Measurements from ENCODE around the gene ADCY4.
A peak's percentile ranks its signal among the peaks of the same experiment; 100 is the strongest.
"Not testable (repeated sequence)": the region's sequence is repeated elsewhere in the genome, so short reads cannot be mapped to it uniquely, and the experiment has no call there.

The ADCY4 gene

DNA sequence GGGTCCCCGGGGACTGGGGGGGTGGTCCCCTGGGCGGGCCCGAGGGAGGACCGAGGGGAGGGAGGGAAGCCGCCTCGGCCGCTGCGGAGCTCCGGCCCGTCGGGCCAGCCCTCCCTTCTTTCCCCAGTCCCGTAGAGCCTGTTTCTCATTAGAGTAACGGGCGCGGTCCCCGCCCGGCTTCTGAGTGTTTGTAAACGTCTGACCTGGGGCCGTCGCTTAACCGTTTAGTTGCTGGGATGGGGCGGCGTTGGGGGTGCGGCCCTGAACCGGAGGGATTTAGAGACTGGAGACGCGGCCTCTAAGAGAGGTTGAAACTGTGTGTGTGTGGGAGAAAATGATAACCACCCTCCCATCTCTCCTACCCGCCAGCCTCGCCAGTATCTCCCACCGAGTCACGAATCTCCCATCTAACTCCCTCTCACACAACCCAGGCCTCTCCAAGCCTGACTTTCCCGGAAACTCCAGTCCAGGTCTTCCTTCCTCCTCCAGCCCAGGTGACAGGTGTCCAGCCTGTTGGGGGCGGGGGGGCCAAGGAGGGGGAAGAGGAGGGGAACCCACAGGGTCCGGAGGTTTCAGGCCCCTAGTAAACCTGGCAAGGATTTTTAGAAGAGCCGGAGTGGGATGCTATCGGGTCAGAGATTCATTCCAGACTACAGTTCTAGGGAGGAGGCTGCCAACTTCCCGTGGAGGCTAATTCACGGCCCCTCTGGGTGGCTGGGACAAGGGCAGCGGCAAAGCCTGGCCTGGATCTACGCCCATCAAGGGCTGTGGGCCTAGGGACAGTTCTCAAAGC lies 32.0 kb upstream of the ADCY4 start:
- DNase-seq, result no peak

DNA sequence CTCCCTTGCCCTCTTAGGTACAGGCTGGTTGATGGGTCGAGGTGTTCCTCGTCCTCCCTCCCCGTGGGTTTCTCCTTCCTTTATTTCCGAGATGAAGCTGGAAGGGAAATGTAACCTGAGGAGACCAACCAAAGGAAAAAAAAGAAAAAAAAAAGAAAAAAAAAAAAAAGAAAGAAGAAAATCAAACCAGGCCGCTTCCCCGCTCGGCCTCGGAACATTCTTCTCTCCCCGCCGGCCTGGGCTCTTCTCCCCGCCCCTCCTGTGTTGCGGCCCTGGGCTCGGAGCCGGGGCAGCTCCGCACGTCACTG lies 31.5 kb upstream of the ADCY4 start:
- DNase-seq, result no peak

DNA sequence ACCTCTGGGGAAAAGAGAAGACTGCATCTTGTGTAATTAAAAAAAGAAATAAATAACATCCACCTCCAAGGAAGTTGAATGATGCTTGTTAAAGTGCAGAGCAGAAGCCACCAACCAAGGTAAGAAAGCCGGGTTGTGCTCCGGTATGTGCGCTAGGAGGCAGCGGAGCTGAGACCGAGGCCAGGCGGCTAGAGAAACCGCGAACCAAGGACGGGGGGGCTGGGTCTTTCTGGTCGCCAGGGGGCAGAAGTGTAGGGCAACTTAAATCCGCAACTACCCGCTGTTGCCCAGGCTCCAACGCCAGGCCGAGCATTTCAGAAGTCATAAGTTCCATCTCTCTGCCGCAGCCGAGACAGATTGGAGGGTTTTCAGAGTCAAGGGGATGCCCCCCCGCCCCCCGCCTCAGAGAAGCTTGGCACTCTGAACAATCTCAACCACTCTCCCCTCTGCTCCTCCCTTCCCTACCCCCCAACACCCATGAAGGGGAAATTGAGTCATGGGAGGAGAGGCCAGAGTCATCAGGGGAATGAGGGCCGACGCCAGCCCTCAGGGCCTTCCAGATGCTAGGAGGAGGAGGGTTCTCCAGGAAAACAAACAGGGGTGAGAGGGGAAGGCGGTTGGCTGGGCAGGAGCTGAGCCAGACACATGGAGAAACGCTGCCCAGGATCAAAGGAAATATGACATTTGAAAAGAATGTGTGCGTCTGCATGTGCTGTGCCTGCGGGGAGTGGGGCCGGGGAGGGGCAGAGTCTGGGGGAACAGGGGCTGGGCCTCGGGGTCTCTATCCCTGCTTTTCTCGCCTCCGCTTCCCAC lies 30.9 kb upstream of the ADCY4 start:
- DNase-seq, result peak; percentile 81 to 88

DNA sequence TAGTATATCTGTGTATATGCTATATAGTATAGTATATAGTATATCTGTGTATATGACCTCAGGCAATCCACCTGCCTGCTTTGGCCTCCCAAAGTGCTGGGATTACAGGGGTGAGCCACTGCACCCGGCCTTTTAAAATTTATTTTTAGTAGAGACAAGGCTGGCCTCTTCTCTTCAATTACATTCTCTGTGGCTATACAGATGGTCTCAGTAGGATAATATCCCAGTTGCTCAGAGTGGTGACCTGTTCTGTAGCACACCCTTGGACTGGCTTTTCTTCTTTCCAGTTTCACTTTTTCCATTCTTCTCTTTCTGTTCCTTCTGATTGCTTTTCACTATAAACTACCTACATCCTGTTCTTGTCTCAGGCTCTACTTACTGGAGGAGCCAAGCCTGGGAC lies 30.0 kb upstream of the ADCY4 start:
- DNase-seq, result no peak

DNA sequence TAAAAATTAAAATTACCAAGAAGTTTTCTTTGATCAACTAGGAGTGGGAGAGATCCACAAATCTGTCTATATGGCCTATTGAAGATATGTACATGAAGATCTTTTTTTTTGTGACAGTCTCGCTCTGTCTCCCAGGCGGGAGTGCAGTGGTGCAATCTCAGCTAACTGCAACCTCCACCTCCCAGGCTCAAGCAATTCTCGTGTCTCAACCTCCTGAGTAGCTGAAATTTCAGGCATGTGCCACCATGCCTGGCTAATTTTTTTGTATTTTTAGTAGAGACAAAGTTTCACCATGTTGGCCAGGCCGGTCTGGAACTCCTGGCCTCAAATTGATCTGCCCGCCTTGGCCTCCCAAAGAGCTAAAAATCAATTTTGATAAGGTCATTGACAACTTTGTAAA lies 28.5 kb upstream of the ADCY4 start:
- no peak for DNase-seq

DNA sequence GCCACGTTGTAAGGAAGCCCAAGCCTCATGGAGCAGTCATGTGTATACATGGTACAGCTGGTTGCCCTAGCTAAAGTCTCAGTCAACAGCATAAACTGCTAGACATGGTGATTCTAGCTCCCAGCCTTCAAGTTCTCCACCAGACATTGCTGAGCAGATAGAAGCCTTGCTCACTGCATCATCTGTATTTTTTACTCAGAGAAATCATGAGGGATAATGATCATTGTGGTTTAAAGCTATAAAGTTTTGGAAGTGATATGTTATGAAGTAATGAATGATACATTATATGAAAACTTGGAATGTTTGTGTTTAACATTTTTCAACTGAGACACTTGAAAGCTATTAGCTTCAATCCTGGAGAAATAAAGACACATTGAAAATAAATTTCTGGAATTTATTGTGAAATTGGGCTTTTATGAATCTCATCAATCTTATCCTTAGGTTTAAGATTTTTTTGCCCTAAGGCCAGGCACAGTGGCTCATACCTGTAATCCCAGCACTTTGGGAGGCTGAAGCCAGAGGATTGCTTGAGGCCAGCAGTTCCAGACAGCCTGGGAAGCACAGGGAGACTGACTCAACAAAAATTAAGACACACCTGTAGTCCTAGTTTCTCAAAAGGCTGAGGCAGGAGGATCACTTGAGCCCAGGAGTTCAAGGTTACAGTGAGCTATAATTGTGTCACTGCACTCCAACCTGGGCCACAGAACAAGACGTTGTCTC lies 27.5 kb upstream of the ADCY4 start:
- DNase-seq, result no peak

DNA sequence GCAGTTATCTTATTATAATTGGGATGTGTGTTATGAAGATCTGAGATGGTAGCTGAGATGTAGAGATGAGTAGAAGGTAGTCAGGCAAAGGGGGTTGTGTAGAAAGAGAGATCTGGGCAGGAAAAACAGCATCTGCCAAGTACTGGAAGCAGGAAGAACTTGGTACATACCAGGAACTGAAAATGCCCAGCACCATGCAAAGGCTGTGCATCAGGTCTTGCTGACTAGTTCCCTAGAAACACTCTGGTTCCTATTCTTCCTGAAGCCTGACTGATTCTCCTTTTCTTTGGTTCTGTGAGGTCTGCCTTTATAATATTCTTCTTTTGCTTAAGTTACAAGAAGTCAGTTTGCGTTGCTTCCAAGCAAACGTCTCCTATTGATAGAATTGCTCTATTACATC lies 26.5 kb upstream of the ADCY4 start:
- DNase-seq, result no peak

DNA sequence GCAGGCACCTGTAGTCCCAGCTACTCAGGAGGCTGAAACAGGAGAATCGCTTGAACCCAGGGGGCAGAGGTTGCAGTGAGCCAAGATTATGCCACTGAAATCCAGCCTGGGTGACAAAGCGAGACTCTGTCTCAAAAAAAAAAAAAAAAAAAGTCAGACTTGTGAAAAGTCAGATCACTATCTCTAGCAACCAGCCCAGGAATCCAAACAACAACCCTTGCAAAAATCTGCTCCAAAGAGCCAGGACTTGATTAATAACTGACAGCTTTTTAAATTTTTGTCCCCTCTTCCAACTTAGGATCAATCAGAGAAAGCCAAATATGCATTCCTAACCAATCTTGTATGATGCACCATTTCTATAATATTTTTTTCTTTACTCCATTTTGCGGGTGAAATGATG lies 25.4 kb upstream of the ADCY4 start:
- no peak for DNase-seq

DNA sequence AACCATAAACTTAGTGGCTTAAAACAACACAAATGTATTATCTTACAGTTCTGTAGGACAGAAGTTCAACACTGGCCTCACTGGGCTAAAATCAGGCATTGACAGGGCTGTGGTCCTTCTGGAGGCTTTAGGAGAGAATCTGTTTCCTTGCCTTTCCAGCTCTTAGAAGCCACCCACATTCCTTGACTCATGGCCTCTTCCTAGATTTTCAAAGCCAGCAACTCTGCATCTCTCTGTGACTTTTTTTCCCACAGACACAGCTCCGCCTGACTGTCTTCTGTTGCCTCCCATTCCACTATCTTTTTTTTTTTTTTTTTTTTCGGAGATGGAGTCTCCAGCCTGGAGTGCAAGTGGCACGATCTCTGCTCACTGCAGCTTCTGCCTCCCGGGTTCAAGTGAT lies 21.3 kb upstream of the ADCY4 start:
- no peak for DNase-seq

DNA sequence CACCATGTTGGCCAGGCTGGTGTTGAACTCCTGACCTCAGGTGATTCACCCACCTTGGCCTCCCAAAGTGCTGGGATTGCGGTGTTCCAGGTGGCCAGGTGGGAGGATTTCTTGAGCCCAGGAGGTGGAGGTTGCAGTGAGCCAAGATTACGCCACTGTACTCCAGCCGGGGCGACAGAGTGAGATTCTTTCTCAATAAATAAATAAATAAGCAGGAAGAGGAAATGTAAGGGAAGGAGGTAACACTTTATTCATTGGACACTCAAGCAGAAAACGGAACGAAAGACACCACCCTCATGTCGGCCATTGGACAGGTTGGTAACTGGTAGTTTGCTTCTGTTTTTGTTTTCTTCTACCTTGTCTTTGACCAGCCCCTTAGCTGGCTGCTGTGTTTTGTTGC lies 20.1 kb upstream of the ADCY4 start:
- DNase-seq, result no peak

DNA sequence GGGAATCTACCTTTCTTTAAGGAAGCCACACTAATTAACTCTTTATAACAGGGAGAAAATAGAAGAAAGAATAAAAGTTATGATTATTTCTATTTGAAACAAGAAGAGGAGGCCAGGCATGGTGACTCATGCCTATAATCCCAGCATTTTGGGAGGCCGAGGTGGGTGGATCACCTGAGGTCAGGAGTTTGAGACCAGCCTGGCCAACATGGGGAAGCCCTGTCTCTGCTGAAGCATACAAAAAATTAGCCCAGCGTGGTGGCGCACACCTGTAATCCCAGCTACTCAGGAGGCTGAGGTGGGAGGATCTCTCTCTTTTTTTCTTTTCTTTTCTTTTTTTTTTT lies 19.6 kb upstream of the ADCY4 start:
- DNase-seq, result not testable (repeated sequence)

DNA sequence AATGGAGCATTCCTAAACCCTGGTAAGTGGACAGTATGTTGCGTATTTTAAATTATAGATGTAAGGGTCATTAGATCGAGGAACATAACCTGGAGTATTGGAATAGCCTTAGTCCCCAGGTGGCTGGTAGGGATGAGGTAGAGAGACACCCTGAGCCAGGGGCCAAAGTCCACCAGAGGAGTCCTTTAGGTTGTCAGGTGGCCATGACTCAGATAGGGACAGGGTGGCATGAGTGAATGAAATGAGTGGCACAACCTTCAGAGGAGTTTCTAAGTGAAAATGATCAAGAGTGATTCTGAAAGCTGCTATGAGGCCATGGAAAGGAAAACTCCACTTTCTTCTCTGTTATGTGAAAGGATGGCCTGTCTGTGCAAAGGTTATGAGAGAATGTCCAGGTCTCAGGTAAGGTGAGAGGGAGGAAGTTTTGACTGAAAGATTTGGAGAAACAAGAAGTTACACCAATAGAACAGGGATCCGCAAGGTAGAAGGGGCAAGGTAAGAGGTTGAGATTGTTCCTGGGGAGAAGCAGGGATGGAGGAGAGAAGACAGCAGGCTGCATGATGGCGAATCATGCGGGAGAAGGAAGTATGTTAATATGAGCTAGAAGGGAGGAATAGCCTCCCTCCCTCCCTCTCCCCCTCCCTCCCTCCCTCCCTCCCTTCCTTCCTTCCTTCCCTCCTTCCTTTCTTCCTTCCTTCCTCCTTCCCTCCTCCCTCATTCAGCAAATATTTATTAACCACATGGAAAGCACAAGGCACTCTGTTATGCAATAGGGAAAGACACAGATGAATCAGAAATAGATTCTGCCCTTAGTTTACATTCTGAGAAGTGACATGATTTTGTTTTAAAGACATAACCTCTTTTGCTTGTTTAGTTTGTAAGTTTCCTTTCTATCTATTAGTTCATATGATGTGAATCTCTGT lies 18.9 kb upstream of the ADCY4 start:
- DNase-seq, result no peak

DNA sequence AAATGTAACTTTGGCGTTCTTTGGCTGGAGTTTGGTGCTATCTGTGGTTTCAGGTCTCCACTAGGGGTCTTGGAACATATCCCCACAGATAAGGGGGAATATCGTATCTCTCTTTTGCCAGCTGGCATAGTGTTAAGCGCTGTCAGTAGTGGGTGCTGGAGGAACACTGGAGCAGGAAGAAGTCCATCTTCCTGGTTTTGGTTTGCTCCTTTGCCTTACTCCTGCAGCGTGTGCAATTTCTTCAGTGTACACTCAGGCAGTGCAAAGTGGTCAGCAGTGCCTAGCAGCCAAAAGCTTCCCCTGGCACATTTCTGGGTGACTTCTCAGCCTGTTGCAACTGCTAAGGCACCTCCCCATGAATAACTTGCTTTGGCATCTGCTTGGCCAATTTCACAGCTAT lies 16.6 kb upstream of the ADCY4 start:
- no peak for DNase-seq

DNA sequence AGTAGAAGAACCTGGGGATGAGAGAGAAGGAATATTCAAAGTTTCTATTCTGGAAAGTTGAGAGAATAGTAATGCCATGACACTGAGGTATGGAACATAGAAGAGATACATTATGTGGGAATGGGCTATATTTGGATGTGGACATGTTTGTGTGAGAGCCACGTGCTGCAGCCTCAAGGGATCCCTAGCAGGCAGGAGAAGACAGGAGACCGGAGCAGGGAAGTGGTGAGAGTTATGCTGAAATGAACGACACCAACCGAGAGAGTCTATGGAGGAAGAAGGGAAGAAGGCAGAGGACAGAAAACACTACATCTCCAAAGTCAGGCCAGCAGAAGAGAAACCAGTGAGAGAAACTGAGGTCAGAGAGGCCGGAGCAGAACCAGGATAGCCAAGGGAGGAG lies 14.9 kb upstream of the ADCY4 start:
- DNase-seq, result no peak

DNA sequence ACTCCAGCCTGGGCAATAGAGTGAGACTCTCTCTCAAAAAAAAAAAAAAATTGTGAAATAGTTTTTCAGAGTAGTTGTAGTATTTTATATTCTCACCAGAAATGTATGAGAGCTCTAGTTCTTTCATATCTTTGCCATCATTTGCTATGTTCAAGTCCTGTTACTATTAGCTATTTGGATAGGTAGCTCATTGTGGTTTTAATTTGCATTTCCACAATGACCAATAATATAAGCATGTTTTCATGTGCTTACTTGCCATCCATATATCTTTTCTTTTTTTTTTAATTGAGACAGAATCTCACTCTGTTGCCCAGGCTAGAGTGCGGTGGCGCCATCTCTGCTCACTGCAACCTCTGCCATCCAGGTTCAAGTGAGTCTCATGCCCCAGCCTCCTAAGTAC lies 13.3 kb upstream of the ADCY4 start:
- DNase-seq, result no peak

DNA sequence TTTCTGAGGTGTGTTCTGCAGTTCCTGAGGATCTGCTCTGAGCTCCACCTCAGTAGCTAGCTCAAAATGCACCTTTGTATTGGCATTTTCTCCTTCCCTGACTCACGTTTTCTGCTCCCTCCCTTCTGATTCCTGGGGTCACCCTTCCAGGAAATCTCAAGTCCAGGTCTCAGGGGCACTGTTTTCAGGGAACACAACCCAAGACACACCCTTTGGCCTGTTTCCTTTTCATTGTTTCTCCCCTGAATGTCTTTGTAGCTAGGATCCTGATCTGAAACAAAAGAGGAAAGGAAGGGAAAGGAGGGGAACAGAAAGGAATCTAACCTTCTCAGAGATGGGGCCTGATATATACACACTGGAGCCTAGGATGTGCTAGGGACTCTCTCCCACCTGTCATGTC lies 12.3 kb upstream of the ADCY4 start:
- DNase-seq, result no peak

DNA sequence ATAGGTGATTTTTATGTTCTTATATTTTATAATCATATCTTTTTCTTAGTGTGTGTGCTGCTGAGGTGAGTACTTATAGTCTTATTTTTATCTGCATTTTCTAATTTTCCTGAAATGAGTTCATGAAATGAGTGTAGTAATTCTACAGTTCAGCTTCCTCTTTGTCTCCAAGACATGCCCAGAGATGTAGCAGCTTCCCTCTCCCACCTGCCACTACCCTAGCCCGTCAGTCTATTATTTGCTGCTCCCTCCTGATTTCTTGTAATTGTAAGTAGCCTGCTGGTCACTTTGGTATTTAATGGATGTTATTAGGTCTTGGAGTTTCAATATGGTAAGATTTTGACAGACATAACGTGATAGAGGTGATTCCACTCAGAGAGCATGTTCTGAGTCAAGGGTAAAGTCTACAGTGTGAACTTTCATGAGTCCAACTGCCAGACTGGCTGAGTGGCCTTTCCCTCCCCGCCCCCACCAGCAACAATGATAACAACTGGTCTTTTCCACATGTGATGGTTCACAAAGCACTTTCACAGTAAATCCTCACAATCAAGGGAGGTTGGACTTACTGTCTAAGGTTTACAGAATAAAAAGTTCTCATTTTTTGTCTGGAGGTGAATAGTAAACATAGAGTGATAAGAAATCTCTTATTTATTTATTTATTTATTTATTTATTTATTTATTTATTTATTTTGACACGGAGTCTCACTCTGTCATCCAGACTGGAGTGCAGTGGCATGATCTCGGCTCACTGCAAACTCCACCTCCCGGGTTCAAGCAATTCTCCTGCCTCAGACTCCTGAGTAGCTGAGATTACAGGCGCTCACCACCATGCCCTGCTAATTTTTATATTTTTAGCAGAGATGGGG lies 9.2 kb upstream of the ADCY4 start:
- DNase-seq, result peak; percentile 18 to 26

DNA sequence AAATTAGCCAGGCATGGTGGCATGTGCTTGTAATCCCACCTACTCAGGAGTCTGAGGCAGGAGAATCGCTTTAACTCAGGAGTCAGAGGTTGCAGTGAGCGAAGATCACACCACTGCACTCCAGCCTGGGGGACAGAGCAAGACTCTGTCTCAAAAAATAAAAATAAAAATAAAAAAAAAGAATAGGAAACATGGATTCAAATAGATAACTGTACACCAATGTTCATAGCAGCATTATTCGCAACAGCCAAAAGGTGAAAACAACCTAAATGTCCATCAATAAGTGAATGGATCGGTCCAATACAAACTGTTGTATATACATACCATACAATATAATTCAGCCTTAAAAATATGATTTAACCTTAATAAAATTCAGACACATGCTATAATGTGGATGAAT lies 8.0 kb upstream of the ADCY4 start:
- no peak for DNase-seq

DNA sequence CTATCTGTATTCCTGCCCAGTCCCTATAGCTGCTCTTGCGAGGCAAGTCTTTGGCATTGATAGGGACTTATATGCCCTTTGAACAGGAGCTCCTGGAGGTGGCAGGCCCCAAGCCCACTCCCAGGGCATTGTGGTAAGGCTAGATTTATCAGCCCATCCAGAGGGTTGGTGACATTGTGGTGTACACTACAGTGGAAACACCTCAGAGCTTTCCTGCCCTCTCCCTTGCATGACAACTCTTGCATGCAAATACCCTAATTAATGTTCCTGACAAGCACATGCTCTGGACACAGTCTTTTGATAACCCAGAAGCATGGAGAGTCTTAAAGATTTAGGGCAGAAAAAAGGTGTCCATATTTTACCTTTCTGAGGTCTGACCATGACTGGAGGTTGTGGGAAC lies 5.7 kb upstream of the ADCY4 start:
- DNase-seq, result no peak

DNA sequence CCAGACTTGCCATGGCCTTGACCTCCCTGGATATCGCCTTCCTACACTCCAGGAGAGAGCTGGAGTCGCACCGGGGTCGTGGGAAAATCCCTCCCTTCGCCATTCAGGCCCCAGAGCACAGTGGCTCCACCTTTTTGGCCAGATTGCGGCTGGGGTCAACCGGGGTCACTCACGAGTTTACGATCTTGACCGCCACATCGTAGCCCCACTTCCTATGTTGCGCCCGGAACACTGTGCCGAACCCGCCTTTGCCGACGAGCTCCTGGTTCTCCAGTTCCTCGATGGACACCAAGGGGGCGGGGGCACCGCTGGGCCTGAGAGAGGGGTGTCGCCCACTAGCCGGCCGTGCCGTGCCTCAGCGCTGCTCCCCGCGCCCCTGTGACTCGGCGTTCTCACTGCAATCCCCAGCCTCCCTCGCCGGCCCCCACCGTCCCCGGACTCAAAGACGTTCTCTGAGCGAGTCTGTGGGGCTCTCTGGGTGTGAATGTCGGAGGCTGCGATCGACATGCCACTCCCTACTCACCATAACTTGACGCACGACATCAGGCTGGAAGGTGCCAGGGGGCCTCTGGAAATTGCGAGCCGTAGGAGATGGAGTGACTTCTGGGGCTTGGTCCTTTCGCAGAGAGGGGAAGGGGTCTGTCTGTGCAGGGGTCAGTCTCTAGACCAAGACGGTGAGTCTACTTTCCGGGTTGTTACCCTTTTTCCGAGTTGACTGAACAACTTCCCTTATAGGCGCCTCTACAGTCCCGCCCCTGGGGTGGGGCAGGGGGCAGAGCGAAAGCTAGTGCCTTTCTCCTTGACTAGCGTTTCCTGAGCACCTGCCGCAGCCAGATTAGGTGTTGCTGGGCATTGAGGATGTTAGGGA lies 4.6 kb upstream of the ADCY4 start, which contains the start of gene RIPK3:
Gene RIPK3, minus strand, starts transcription at position 708 of the 868 bp plus-strand sequence. Its CDS starts 165 bp downstream, at position 543.
- DNase-seq, result peak; percentile 40 to 43

DNA sequence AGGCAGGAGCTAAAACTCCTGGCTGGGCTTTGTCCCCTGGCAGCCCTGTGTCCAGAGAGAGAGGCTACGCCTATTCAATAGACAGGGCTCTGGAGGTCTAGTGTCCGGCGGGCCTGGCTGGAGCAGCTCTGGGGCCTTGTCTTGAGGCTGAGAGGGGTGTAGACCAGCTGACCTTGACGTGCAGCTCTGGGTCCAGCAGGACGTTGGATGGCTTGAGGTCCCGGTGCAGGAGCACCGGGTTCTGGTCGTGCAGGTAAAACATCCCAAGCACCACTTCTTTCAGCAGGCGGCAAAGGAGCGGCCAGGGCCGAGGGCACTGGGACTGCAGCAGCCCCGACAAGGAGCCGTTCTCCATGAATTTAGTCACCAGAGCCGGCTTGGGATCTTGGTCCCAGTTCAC lies 4.0 kb upstream of the ADCY4 start:
- DNase-seq, result no peak

Data from AML-193 (cell line).